ENCODE measurements around the gene PRICKLE1. TPM values are rescaled to one million over a fixed set of nuclear protein-coding genes. Genes with fewer than 3 reads are reported as not detected.

The PRICKLE1 gene
- total and polyA plus RNA-seq, 9 of the 15 experiments (the other 6 are each of a cell fraction or from before 2014, with no cell fraction given), result 0.22 to 0.85 (median 0.31) TPM

- TF ChIP-seq MEIS2 (IDR thresholded peaks at IDR 0.05; ENCODE audit: partially characterized antibody) (peak; percentile 2), ZNF780A (CRISPR knock-in tag; IDR thresholded peaks at IDR 0.05) (no peak)
- intact Hi-C loops (cut with micrococcal nuclease), result no loop called here
- POLR2A ChIA-PET, result no interaction called here
- no peak for FAIRE-seq
- Histone ChIP-seq H3K4me3 (no peak overlapping the region), H3K79me2 (ENCODE audit: control insufficient read depth, insufficient read depth, low read length) (no peaks in the 10 kb centered on the region), H3K4me1 (replicated peaks in 1 of 2; ENCODE audit: control insufficient read depth in 2 of 2, insufficient read depth in 2 of 2, low read length in 2 of 2) (no peaks in the 10 kb centered on the region), H2AFZ (ENCODE audit: low read depth, low read length) (no peak overlapping the region), H3K9me1 (ENCODE audit: control insufficient read depth, insufficient read depth, low read length) (no peaks in the 10 kb centered on the region), H3K27me3 (ENCODE audit: control insufficient read depth in 2 of 2, insufficient read depth in 2 of 2, low read length in 2 of 2) (no peaks in the 10 kb centered on the region), H3K9ac (ENCODE audit: insufficient read depth in 1 of 2, low read depth in 2 of 2, low read length in 2 of 2) (no peak overlapping the region), H3K36me3 (ENCODE audit: control insufficient read depth, insufficient read depth, low read length) (no peaks in the 10 kb centered on the region), H3K4me2 (ENCODE audit: insufficient read depth, low read length) (no peak overlapping the region), H3K9me3 (replicated peaks; ENCODE audit: control insufficient read depth, insufficient read depth, low read depth, low read length) (no peaks in the 10 kb centered on the region), H4K20me1 (replicated peaks; ENCODE audit: control insufficient read depth, insufficient read depth, low read length) (no peaks in the 10 kb centered on the region), H3K27ac (ENCODE audit: extremely low read depth, low read depth, low read length) (no peak overlapping the region)
- DNase-seq (ENCODE audit: extremely low read depth in 1 of 4, low spot score in 3 of 4), result no peak
- 0% methylated on average over 1 of the region's 1 CpG for WGBS (ENCODE audit: insufficient coverage, low coverage, missing lambda C conversion rate)
- no peak for ATAC-seq
- in situ Hi-C loops (cut with MboI), result loop anchor here (10.0 to 25.0 kb wide), 2 partner anchors 206 to 424 kb away; partner anchors contain the start of gene GXYLT1
- CTCF ChIA-PET (ENCODE audit: low intra/inter-chr PET ratio), result no interaction called here
- BruUV-seq (replicated peaks), result no TSS peak
Observed at GRCh38 chr12:42560977-42561376, 28.6 kb downstream of the PRICKLE1 start.

DNA sequence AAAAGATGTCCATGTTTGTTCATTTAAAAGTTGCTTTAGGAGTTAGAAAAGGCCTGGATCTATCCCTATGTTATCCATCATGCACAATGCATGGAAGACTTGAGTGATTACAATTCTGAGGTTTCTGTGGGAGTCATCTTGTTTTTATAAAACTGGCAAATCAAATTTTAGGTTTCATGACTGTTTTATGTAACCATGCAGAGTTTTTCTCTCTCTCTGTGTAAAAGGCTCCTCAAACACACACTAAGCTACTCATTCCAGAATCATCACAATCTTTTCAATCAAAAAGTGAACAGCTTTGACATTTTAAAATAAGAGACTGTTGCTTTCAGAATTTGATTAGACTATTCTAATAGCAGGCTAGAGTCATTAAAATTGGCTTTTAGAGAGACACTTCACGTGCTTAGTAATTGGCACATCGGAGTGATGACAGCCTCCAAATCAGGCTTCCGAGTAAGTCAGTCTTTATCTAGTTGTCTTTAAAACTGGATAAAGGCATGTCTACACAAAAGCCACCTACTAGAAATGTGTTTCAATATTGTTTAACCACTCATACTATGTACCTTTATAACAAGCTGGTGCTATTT is 31.9 kb downstream of the PRICKLE1 start:
- no peak overlapping the region for H3K4me2 ChIP-seq (ENCODE audit: insufficient read depth, low read length)
- ATAC-seq, result no peak
- H3K27ac ChIP-seq (ENCODE audit: extremely low read depth, low read depth, low read length), result no peak overlapping the region
- no peak overlapping the region for H2AFZ ChIP-seq (ENCODE audit: low read depth, low read length)
- in situ Hi-C loops (cut with MboI) (loop anchor here (25.0 kb wide), 1 partner anchor 420 kb away; the partner anchor contains the start of gene GXYLT1), intact Hi-C loops (cut with micrococcal nuclease) (no loop called here)
- no peak overlapping the region for H3K4me3 ChIP-seq
- no peaks in the 10 kb centered on the region for H3K9me3 ChIP-seq (replicated peaks; ENCODE audit: control insufficient read depth, insufficient read depth, low read depth, low read length)
- no peaks in the 10 kb centered on the region for H3K36me3 ChIP-seq (ENCODE audit: control insufficient read depth, insufficient read depth, low read length)
- no peaks in the 10 kb centered on the region for H3K9me1 ChIP-seq (ENCODE audit: control insufficient read depth, insufficient read depth, low read length)
- no TSS peak for BruUV-seq (replicated peaks)
- no peak for FAIRE-seq
- H4K20me1 ChIP-seq (replicated peaks; ENCODE audit: control insufficient read depth, insufficient read depth, low read length), result no peaks in the 10 kb centered on the region
- TF ChIP-seq MAZ (CRISPR knock-in tag; conservative IDR thresholded peaks at IDR 0.05 in 1 of 2, IDR thresholded peaks at IDR 0.05 in 1 of 2) (no peak), KLF10 (CRISPR knock-in tag; IDR thresholded peaks at IDR 0.05) (no peak), KAT8 (IDR thresholded peaks at IDR 0.05; ENCODE audit: low read depth) (no peak)
- TF ChIP-seq, protein P1, sequence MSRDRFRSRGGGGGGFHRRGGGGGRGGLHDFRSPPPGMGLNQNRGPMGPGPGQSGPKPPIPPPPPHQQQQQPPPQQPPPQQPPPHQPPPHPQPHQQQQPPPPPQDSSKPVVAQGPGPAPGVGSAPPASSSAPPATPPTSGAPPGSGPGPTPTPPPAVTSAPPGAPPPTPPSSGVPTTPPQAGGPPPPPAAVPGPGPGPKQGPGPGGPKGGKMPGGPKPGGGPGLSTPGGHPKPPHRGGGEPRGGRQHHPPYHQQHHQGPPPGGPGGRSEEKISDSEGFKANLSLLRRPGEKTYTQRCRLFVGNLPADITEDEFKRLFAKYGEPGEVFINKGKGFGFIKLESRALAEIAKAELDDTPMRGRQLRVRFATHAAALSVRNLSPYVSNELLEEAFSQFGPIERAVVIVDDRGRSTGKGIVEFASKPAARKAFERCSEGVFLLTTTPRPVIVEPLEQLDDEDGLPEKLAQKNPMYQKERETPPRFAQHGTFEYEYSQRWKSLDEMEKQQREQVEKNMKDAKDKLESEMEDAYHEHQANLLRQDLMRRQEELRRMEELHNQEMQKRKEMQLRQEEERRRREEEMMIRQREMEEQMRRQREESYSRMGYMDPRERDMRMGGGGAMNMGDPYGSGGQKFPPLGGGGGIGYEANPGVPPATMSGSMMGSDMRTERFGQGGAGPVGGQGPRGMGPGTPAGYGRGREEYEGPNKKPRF (IDR thresholded peaks at IDR 0.05; ENCODE audit: low read depth, low read length), result no peak
- ChIA-PET POLR2A (no interaction called here), CTCF (ENCODE audit: low intra/inter-chr PET ratio) (no interaction called here)
- DNase-seq (ENCODE audit: extremely low read depth in 1 of 4, low spot score in 3 of 4), result no peak
- no peak overlapping the region for H3K9ac ChIP-seq (ENCODE audit: insufficient read depth in 1 of 2, low read depth in 2 of 2, low read length in 2 of 2)
- H3K27me3 ChIP-seq (ENCODE audit: control insufficient read depth in 2 of 2, insufficient read depth in 2 of 2, low read length in 2 of 2), result peaks cover 0 to 8% of the 10 kb centered on the region in 2 experiments; a peak in 2 of 5 replicates
- H3K4me1 ChIP-seq (replicated peaks in 1 of 2; ENCODE audit: control insufficient read depth in 2 of 2, insufficient read depth in 2 of 2, low read length in 2 of 2), result no peaks in the 10 kb centered on the region
- no peaks in the 10 kb centered on the region for H3K79me2 ChIP-seq (ENCODE audit: control insufficient read depth, insufficient read depth, low read length)
- WGBS (ENCODE audit: insufficient coverage, low coverage, missing lambda C conversion rate), result 5% methylated on average over 3 of the region's 3 CpGs
